MCF 10A (cell line): ENCODE data around the gene FEV. TPM values are rescaled to one million over a fixed set of nuclear protein-coding genes. Genes with fewer than 3 reads are reported as not detected.

Experiments used
- BruUV-seq: library from RNA; stranded (reverse); fragments of 400-500 nt; replicated peaks from 2 replicates; lab custom pipeline; 2021; lab: Mats Ljungman, UMichigan
- CTCF ChIA-PET: fragments of 300-600 bp; sonication (Branson Sonifier 250); formaldehyde crosslinking; extraction: SDS; loops from one replicate; lab custom pipeline; 2021; ENCODE audit warnings: antibody characterized with exemption, inconsistent platforms; lab: Yijun Ruan, JAX
- POLR2A ChIA-PET: fragments of 300-600, 350-650 bp; sonication (Branson Sonifier 250); formaldehyde crosslinking; extraction: SDS; loops from one replicate; lab custom pipeline; 2020; ENCODE audit warnings: antibody characterized with exemption, inconsistent platforms; lab: Yijun Ruan, JAX
- DNase-seq: peaks from one replicate; pipeline ENCODE4 v3.0.0-alpha.2; 2018; ENCODE audit not compliant: unreplicated experiment
- H3K27ac Mint-ChIP-seq: one replicate; pipeline ENCODE4 v1.8.0; 2022; ENCODE audit warnings: mild to moderate bottlenecking, low read depth, mixed read lengths; ENCODE audit not compliant: unreplicated experiment
- H3K27me3 Mint-ChIP-seq: one replicate; pipeline ENCODE4 v1.8.0; 2022; ENCODE audit warnings: mixed read lengths; ENCODE audit not compliant: insufficient read depth, unreplicated experiment
- H3K36me3 Mint-ChIP-seq: one replicate; pipeline ENCODE4 v1.8.0; 2022; ENCODE audit warnings: mild to moderate bottlenecking, moderate library complexity, mixed read lengths; ENCODE audit not compliant: insufficient read depth, unreplicated experiment
- H3K4me1 Mint-ChIP-seq: one replicate; pipeline ENCODE4 v1.8.0; 2022; ENCODE audit warnings: mixed read lengths; ENCODE audit not compliant: insufficient read depth, unreplicated experiment
- H3K4me3 Mint-ChIP-seq: one replicate; pipeline ENCODE4 v1.8.0; 2022; ENCODE audit warnings: mild to moderate bottlenecking, moderate library complexity, mixed read lengths; ENCODE audit not compliant: unreplicated experiment
- H3K9me3 Mint-ChIP-seq: one replicate; pipeline ENCODE4 v1.8.0; 2022; ENCODE audit warnings: mixed read lengths; ENCODE audit not compliant: unreplicated experiment
- CTCF ChIP-seq: fragments of 200-600 bp; IDR thresholded peaks from one replicate; pipeline ENCODE4 v1.8.0; 2022; ENCODE audit warnings: antibody characterized with exemption, mild to moderate bottlenecking; ENCODE audit not compliant: unreplicated experiment
- intact Hi-C: fragments of 100-400 bp; cut with micrococcal nuclease; formaldehyde crosslinking; loops from 2 replicates; pipeline ENCODE4 v1.14.1; 2022
- total RNA-seq: library from RNA; stranded (reverse); gene quantifications from 2 replicates; pipeline ENCODE4 v1.2.3, GENCODE V29; 2022

The FEV gene
- total RNA-seq, 1 experiment from 2014 or later = not detected

GRCh38 chr2:218956039-218956438, 28.9 kb downstream of the FEV start:
- DNase-seq = no peak
- H3K9me3 Mint-ChIP-seq = no peaks in the 10 kb centered on the region
- H3K27ac Mint-ChIP-seq = no peak overlapping the region
- H3K36me3 Mint-ChIP-seq = no peaks in the 10 kb centered on the region
- intact Hi-C loops = no loop called here
- no peak for TF ChIP-seq CTCF
- ChIA-PET CTCF (interaction anchor here (0.6 to 1.1 kb wide), 2 partner anchors 23 to 79 kb away, joined by 4 read pairs; no protein-coding TSS in a partner anchor), POLR2A (interaction anchor here (0.6 kb wide), 1 partner anchor 183 kb away, joined by 3 read pairs; no protein-coding TSS in a partner anchor)
- peaks cover 78% of the 10 kb centered on the region for H3K27me3 Mint-ChIP-seq
- BruUV-seq = no TSS peak
- H3K4me1 Mint-ChIP-seq = peaks cover under 1% of the 10 kb centered on the region
- H3K4me3 Mint-ChIP-seq = no peak overlapping the region

- no peak overlapping the region for H3K27ac Mint-ChIP-seq
- no peak for TF ChIP-seq CTCF
Observed at GRCh38 chr2:218954541-218955300, 30.3 kb downstream of the FEV start.

GRCh38 chr2:218953366-218953954, 31.5 kb downstream of the FEV start:
- no peaks in the 10 kb centered on the region for H3K4me1 Mint-ChIP-seq
- no peak for TF ChIP-seq CTCF
- POLR2A ChIA-PET = no interaction called here
- H3K27ac Mint-ChIP-seq = no peak overlapping the region
- DNase-seq = no peak
- intact Hi-C loops = no loop called here
- peaks cover 70% of the 10 kb centered on the region for H3K27me3 Mint-ChIP-seq
- H3K9me3 Mint-ChIP-seq = no peaks in the 10 kb centered on the region
- no peak overlapping the region for H3K4me3 Mint-ChIP-seq
- no TSS peak for BruUV-seq
- no peaks in the 10 kb centered on the region for H3K36me3 Mint-ChIP-seq
- CTCF ChIA-PET = interaction anchor here (1.9 kb wide), 1 partner anchor 76 kb away, joined by 4 read pairs; no protein-coding TSS in a partner anchor

More at GRCh38 chr2:218954541-218955300, 30.3 kb downstream of the FEV start:
- Mint-ChIP-seq H3K4me3 (no peak overlapping the region), H3K36me3 (no peaks in the 10 kb centered on the region), H3K27me3 (peaks cover 80% of the 10 kb centered on the region), H3K9me3 (no peaks in the 10 kb centered on the region), H3K4me1 (no peaks in the 10 kb centered on the region)
- ChIA-PET CTCF (interaction anchor here (0.7 kb wide), 1 partner anchor 217 kb away, joined by 5 read pairs; no protein-coding TSS in a partner anchor), POLR2A (no interaction called here)
- no TSS peak for BruUV-seq
- no peak for DNase-seq
- intact Hi-C loops = no loop called here

GRCh38 chr2:218952160-218952559, 32.8 kb downstream of the FEV start:
- Mint-ChIP-seq H3K36me3 (no peaks in the 10 kb centered on the region), H3K4me3 (no peak overlapping the region), H3K27me3 (peaks cover 57% of the 10 kb centered on the region), H3K9me3 (no peaks in the 10 kb centered on the region), H3K4me1 (no peaks in the 10 kb centered on the region), H3K27ac (no peak overlapping the region)
- intact Hi-C loops = no loop called here
- ChIA-PET CTCF (interaction anchor here (1.0 to 1.9 kb wide), 3 partner anchors 45 to 169 kb away, joined by 3 to 4 read pairs (median 4); no protein-coding TSS in a partner anchor), POLR2A (no interaction called here)
- TF ChIP-seq CTCF = no peak
- no peak for DNase-seq
- no TSS peak for BruUV-seq
